SKM-1 treated with dmso at 0.1 percent for 144 hours (cell line): ENCODE data around the gene ZYG11A.

Experiments used
- DNase-seq: peaks from one replicate; lab custom pipeline; 2025; ENCODE audit not compliant: unreplicated experiment; lab: John Stamatoyannopoulos, UW

ZYG11A gene

GRCh38 chr1:52876843-52877242 is 34.3 kb downstream of the ZYG11A start:
- no peak for DNase-seq

- DNase-seq: no peak
Observed at GRCh38 chr1:52877554-52877953, 35.0 kb downstream of the ZYG11A start.

GRCh38 chr1:52880206-52880605 is 37.6 kb downstream of the ZYG11A start:
- DNase-seq: no peak

GRCh38 chr1:52887483-52887882 is 44.9 kb downstream of the ZYG11A start:
- DNase-seq: no peak

- DNase-seq: no peak
Observed at GRCh38 chr1:52892424-52893215, 50.1 kb downstream of the ZYG11A start.

- peak; percentile 16 for DNase-seq
Observed at GRCh38 chr1:52899445-52899894, 56.9 kb downstream of the ZYG11A start.

- DNase-seq: no peak
Observed at GRCh38 chr1:52900402-52900801, 57.8 kb downstream of the ZYG11A start.

GRCh38 chr1:52901384-52901783 is 58.8 kb downstream of the ZYG11A start:
- no peak for DNase-seq

- DNase-seq: no peak
Observed at GRCh38 chr1:52904208-52904926, 61.8 kb downstream of the ZYG11A start.

GRCh38 chr1:52904927-52905698 is 62.6 kb downstream of the ZYG11A start:
- peak; percentile 22 for DNase-seq

- DNase-seq: no peak
Observed at GRCh38 chr1:52906135-52906603, 63.6 kb downstream of the ZYG11A start.

- DNase-seq: no peak
Observed at GRCh38 chr1:52907068-52907811, 64.7 kb downstream of the ZYG11A start.

- no peak for DNase-seq
Observed at GRCh38 chr1:52907812-52908153, 65.2 kb downstream of the ZYG11A start.

- no peak for DNase-seq
Observed at GRCh38 chr1:52911541-52911940, 69.0 kb downstream of the ZYG11A start.

GRCh38 chr1:52913014-52913413 is 70.5 kb downstream of the ZYG11A start:
- DNase-seq: no peak

- no peak for DNase-seq
Observed at GRCh38 chr1:52913537-52913936, 71.0 kb downstream of the ZYG11A start.

- no peak for DNase-seq
Observed at GRCh38 chr1:52914463-52914862, 71.9 kb downstream of the ZYG11A start.

- no peak for DNase-seq
Observed at GRCh38 chr1:52915211-52915854, 72.8 kb downstream of the ZYG11A start.

GRCh38 chr1:52915855-52916220 is 73.3 kb downstream of the ZYG11A start:
- no peak for DNase-seq

- DNase-seq: no peak
Observed at GRCh38 chr1:52916241-52916975, 73.8 kb downstream of the ZYG11A start.
